Parathyroid adenoma (tissue), 2 donors: ENCODE data around the gene BCAM.

Source experiments
- H2AFZ ChIP-seq: fragments of 300-600 bp; sonication (generic); one replicate; pipeline ENCODE4 v1.7.0; 2017; ENCODE audit warnings: antibody characterized with exemption, mild to moderate bottlenecking
- H3K27ac ChIP-seq: fragments of 300-600 bp; sonication (generic); one replicate; pipeline ENCODE4 v1.7.0; 2017
- H3K27me3 ChIP-seq: fragments of 300-600 bp; sonication (generic); one replicate; pipeline ENCODE4 v1.7.0; 2017; ENCODE audit warnings: low read length; ENCODE audit not compliant: control insufficient read depth, insufficient read depth
- H3K36me3 ChIP-seq: fragments of 300-600 bp; sonication (generic); one replicate; pipeline ENCODE4 v1.7.0; 2017; ENCODE audit warnings: low read length; ENCODE audit not compliant: control insufficient read depth, insufficient read depth
- H3K4me1 ChIP-seq: fragments of 300-600 bp; sonication (generic); one replicate; pipeline ENCODE4 v1.7.0; 2017; ENCODE audit warnings: control low read depth
- H3K4me2 ChIP-seq: fragments of 300-600 bp; sonication (generic); one replicate; pipeline ENCODE4 v1.7.0; 2017; ENCODE audit warnings: low read length
- H3K4me3 ChIP-seq: fragments of 300-600 bp; sonication (generic); one replicate; pipeline ENCODE4 v1.7.0; 2017; ENCODE audit warnings: low read depth, low read length
- H3K79me2 ChIP-seq: fragments of 300-600 bp; sonication (generic); one replicate; pipeline ENCODE4 v1.7.0; 2017; ENCODE audit warnings: control low read depth
- H3K9ac ChIP-seq: fragments of 300-600 bp; sonication (generic); one replicate; pipeline ENCODE4 v1.7.0; 2017; ENCODE audit warnings: mild to moderate bottlenecking
- H3K9me3 ChIP-seq: fragments of 300-600 bp; sonication (generic); one replicate; pipeline ENCODE4 v1.7.0; 2017; ENCODE audit warnings: low read length; ENCODE audit not compliant: control insufficient read depth
- TF ChIP-seq, protein P1 (sequence below): fragments of 300-600 bp; sonication (generic); IDR thresholded peaks from one replicate; pipeline ENCODE4 v1.7.0; 2017; ENCODE audit warnings: antibody characterized with exemption, mild to moderate bottlenecking
- donor health status: primary hyperparathyroidism.

Gene BCAM

DNA sequence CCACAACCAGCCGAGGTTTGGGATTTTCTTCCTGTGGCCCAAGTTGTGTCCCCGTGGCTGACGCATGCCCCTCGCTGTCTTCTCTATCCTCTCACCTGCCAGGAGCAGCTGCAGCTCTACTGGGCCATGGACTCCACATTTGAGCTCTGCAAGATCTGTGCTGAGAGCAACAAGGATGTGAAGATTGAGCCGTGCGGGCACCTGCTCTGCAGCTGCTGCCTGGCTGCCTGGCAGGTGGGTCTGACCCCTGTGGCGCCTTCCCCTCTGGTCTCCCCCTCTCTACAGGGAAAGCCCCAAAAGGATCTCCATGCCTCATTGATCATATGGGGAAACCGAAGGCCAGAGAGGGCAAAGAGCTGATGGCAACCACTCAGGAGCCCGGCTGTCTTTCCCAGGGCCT, 16.6 kb upstream of the BCAM start:
- TF ChIP-seq, protein P1, sequence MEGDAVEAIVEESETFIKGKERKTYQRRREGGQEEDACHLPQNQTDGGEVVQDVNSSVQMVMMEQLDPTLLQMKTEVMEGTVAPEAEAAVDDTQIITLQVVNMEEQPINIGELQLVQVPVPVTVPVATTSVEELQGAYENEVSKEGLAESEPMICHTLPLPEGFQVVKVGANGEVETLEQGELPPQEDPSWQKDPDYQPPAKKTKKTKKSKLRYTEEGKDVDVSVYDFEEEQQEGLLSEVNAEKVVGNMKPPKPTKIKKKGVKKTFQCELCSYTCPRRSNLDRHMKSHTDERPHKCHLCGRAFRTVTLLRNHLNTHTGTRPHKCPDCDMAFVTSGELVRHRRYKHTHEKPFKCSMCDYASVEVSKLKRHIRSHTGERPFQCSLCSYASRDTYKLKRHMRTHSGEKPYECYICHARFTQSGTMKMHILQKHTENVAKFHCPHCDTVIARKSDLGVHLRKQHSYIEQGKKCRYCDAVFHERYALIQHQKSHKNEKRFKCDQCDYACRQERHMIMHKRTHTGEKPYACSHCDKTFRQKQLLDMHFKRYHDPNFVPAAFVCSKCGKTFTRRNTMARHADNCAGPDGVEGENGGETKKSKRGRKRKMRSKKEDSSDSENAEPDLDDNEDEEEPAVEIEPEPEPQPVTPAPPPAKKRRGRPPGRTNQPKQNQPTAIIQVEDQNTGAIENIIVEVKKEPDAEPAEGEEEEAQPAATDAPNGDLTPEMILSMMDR: no peak
- Histone ChIP-seq H3K4me2 (no peak overlapping the region), H3K4me1 (no peaks in the 10 kb centered on the region), H2AFZ (no peak overlapping the region), H3K9me3 (no peaks in the 10 kb centered on the region), H3K9ac (no peak overlapping the region), H3K27me3 (no peaks in the 10 kb centered on the region), H3K79me2 (no peaks in the 10 kb centered on the region), H3K4me3 (no peak overlapping the region), H3K27ac (no peak overlapping the region), H3K36me3 (no peaks in the 10 kb centered on the region)

DNA sequence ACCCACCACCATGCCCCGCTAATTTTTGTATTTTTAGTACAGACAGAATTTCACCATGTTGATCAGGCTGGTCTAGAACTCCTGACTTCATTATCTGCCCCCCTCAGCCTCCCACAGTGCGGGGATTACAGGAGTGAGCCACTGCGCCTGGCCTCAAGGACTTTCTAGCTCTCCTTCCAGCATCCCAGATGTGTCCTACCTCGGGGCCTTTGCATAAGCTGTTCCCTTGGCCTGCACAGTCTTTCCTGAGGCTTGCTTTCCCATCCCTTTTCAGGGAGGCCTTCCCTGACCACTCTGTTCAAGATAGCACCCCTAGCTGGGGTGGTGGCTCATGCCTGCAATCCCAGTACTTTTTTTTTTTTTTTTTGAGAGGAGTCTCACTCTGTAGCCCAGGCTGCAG, 14.3 kb upstream of the BCAM start:
- Histone ChIP-seq H3K4me3 (no peak overlapping the region), H2AFZ (no peak overlapping the region), H3K79me2 (no peaks in the 10 kb centered on the region)

DNA sequence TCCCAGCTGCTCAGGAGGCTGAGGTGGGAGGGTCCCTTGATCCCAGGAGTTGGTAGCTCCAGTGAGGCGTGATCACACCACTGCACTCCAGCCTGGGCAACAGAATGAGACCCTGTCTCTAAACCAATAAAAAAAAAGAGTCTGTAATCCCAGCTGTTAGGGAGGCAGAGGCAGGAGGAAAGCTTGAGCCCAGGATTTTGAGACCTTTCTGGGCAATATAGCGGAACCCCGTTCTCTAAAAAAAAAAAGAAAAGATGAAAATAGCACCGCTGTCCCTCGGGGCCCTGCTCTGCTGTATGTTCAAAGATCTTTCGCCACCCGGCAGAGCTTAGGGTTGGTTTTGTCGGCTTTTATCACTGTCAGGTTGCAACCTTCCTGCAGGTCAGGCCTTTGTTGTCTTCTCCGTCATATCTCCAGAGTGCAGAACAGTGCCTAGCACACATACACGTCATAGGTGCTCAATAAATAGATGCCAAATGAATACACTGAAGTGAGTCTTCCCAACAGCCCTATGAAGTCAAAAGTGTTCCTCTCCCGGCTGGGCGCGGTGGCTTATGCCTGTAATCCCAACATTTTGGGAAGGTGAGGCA, 13.4 kb upstream of the BCAM start:
- Histone ChIP-seq H3K4me2 (no peak overlapping the region), H3K79me2 (no peaks in the 10 kb centered on the region), H3K4me1 (no peaks in the 10 kb centered on the region), H2AFZ (no peak overlapping the region), H3K9me3 (no peaks in the 10 kb centered on the region), H3K4me3 (no peak overlapping the region), H3K27ac (no peak overlapping the region), H3K9ac (no peak overlapping the region), H3K36me3 (no peaks in the 10 kb centered on the region), H3K27me3 (no peaks in the 10 kb centered on the region)
- TF ChIP-seq, protein P1: no peak

More for the DNA sequence above, 14.3 kb upstream of the BCAM start:
- H3K36me3 ChIP-seq: no peaks in the 10 kb centered on the region
- no peak overlapping the region for H3K27ac ChIP-seq
- H3K9me3 ChIP-seq: no peaks in the 10 kb centered on the region
- H3K27me3 ChIP-seq: no peaks in the 10 kb centered on the region
- H3K4me2 ChIP-seq: no peak overlapping the region
- no peaks in the 10 kb centered on the region for H3K4me1 ChIP-seq
- TF ChIP-seq, protein P1: no peak
- no peak overlapping the region for H3K9ac ChIP-seq

DNA sequence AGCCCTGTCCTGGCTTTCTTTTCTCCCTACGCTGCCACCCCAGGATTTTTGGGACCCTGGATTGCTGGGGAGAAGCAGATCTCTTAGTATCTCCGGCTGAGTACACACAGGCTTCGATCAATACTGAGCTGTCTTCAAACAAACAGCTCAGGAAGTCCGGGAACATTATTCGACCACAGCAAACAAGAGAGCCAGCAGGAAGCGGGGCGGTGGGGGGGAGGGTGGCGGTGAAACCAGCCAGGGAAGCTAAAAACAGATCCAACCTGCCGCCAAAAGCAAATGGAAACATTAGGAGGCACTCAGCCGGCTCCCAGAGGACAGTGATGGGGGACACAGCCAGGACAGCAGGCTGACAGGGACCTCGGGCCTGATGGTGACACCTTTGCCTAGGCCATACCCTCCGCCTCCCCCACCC, 12.2 kb upstream of the BCAM start:
- H3K9ac ChIP-seq: no peak overlapping the region
- no peaks in the 10 kb centered on the region for H3K4me1 ChIP-seq

More for the DNA sequence above, 12.2 kb upstream of the BCAM start:
- Histone ChIP-seq H2AFZ (peak overlapping the region; percentile 33), H3K9me3 (no peaks in the 10 kb centered on the region), H3K4me2 (no peak overlapping the region), H3K36me3 (no peaks in the 10 kb centered on the region), H3K79me2 (no peaks in the 10 kb centered on the region), H3K4me3 (no peak overlapping the region), H3K27ac (peak overlapping the region; percentile 22), H3K27me3 (no peaks in the 10 kb centered on the region)
- TF ChIP-seq, protein P1: no peak
